Measurements from ENCODE around the gene ADAM10. TPM values are rescaled to one million over a fixed set of nuclear protein-coding genes. Genes with fewer than 3 reads are reported as not detected.

The ADAM10 gene
- total and polyA plus RNA-seq, 2 of the 8 experiments (the other 6 are each of a cell fraction or from before 2014, with no cell fraction given), result 46.5 to 163 TPM

DNA sequence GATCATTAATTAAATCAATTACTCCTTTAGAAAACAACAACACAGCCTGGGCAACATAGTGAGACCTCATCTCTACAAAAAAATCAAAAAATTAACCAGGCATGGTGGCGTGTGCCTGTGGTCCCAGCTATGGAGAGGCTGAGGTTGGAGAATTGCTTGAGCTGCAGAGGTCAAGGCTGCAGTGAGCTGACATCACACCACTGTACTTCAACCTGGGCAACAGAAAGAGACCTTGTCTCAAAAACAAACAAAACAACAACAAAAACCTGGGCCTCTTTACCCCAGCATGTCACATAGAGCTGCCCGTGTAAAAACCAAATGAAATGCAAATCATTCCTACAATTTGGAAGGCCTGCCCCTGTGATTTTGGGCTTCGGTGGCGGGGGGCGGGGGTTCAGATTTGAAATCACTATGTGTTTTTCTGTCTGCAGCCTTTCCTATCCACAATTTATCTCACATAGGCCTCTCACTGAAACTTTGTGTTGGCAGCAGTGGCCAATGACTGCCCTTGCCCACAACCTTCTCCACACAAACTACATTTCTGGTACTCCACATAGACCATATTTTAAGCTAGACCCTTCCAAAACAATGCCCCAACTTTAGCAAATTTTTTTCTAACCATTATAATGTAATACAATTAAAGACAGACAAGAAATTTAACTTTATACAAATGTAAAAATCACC is 6.5 kb downstream of the ADAM10 start:
- FAIRE-seq, result peak; percentile 28
- H3K9ac ChIP-seq (replicated peaks in 1 of 4; ENCODE audit: extremely low read depth in 1 of 4, low read depth in 3 of 4, low read length in 3 of 4), result 0 out of 7 replicates have a peak overlapping the region, but pooled peaks of 1 of the 4 experiments have one; percentile 14
- no peak overlapping the region for H3K27ac ChIP-seq (ENCODE audit: low read depth, low read length)
- H3K56ac ChIP-seq (replicated peaks; ENCODE audit: insufficient read length, low read depth, low read length), result no peak overlapping the region
- H3K14ac ChIP-seq (ENCODE audit: insufficient read length), result no peak overlapping the region
- H2BK20ac ChIP-seq (ENCODE audit: low read length), result no peak overlapping the region
- H3K4ac ChIP-seq (replicated peaks; ENCODE audit: insufficient read length, low read depth, low read length), result no peak overlapping the region
- no peak overlapping the region for H2AK5ac ChIP-seq (ENCODE audit: low read depth, low read length)
- H4K5ac ChIP-seq (ENCODE audit: insufficient read length, low read depth, low read length), result no peak overlapping the region
- no peak overlapping the region for H3K4me3 ChIP-seq (ENCODE audit: extremely low read depth in 1 of 4, insufficient read depth in 2 of 4, low read depth in 3 of 4, low read length in 4 of 4)
- POLR2A ChIA-PET (ENCODE audit: partially characterized antibody), result interaction anchor here (1.0 kb wide), 1 partner anchor 27 kb away, joined by 5 read pairs; no protein-coding TSS in a partner anchor
- no peak overlapping the region for H2AFZ ChIP-seq (ENCODE audit: low read length)
- H3K4me2 ChIP-seq (ENCODE audit: insufficient read depth in 1 of 2, low read depth in 2 of 2, low read length in 2 of 2), result peak overlapping the region in 1 of 2 experiments; percentile 20; a peak in 2 of 4 replicates
- no peak overlapping the region for H2BK120ac ChIP-seq (replicated peaks; ENCODE audit: low read depth, low read length)
- H3K9me3 ChIP-seq (ENCODE audit: insufficient read depth in 2 of 2, low read depth in 1 of 2, low read length in 1 of 2), result no peaks in the 10 kb centered on the region
- H4K91ac ChIP-seq (replicated peaks; ENCODE audit: insufficient read length, low read length), result no peak overlapping the region
- DNase-seq (ENCODE audit: low read depth in 1 of 2, low spot score in 2 of 2), result no peak
- 75% methylated on average over 5 of the region's 5 CpGs; no CpG with 5 or more reads in 1 of the 2 experiments for WGBS, 2 experiments (ENCODE audit: extremely low coverage in 1 of 2, insufficient coverage in 1 of 2, insufficient read length in 1 of 2, insufficient replicate concordance in 2 of 2, low coverage in 1 of 2, low lambda C conversion rate in 2 of 2, missing lambda C conversion rate in 1 of 2)
- H2BK12ac ChIP-seq (ENCODE audit: low read depth, low read length), result no peak overlapping the region
- no peak overlapping the region for H2BK5ac ChIP-seq (ENCODE audit: low read depth, low read length)
- H4K8ac ChIP-seq (ENCODE audit: extremely low read depth, insufficient read depth, low read length), result no peak overlapping the region
- peaks cover 15 to 24% of the 10 kb centered on the region in 2 experiments for H4K20me1 ChIP-seq (replicated peaks in 1 of 2; ENCODE audit: control insufficient read depth in 1 of 2, insufficient read depth in 2 of 2, low read length in 2 of 2)
- no peak overlapping the region for H2BK15ac ChIP-seq (ENCODE audit: low read length)
- no peak overlapping the region for H3K23ac ChIP-seq (ENCODE audit: insufficient read length)
- H3K27me3 ChIP-seq (replicated peaks in 1 of 4; ENCODE audit: control insufficient read depth in 3 of 4, extremely low read depth in 1 of 4, insufficient read depth in 3 of 4, low read length in 3 of 4), result no peaks in the 10 kb centered on the region
- no peaks in the 10 kb centered on the region for H3K36me3 ChIP-seq (ENCODE audit: control insufficient read depth in 2 of 4, insufficient read depth in 4 of 4, low read length in 3 of 4)
- H3K23me2 ChIP-seq (ENCODE audit: low read depth, low read length), result no peaks in the 10 kb centered on the region
- no peak overlapping the region for H3K18ac ChIP-seq (ENCODE audit: extremely low read depth, low read length)
- CTCF ChIA-PET (ENCODE audit: partially characterized antibody), result interaction anchor here (1.4 kb wide), 1 partner anchor 10 kb away, joined by 4 read pairs; no protein-coding TSS in a partner anchor
- peaks cover 24 to 95% of the 10 kb centered on the region in 2 experiments; a peak in 3 of 4 replicates for H3K79me2 ChIP-seq (ENCODE audit: control insufficient read depth in 1 of 2, insufficient read depth in 2 of 2, low read length in 2 of 2)
- peaks cover 2 to 6% (median 5%) of the 10 kb centered on the region in 4 experiments for H3K4me1 ChIP-seq (replicated peaks in 1 of 4; ENCODE audit: control insufficient read depth in 3 of 4, insufficient read depth in 4 of 4, low read length in 3 of 4)
- peaks cover 2% of the 10 kb centered on the region; the same call in 1 of the 2 replicates for H3K79me1 ChIP-seq (ENCODE audit: low read depth, low read length)
- TF ChIP-seq RFX5 (IDR thresholded peaks at IDR 0.05; ENCODE audit: borderline replicate concordance, low read depth, low read length), result no peak
- TF ChIP-seq BRCA1 (IDR thresholded peaks at IDR 0.05; ENCODE audit: low read depth, low read length), result no peak
- TF ChIP-seq YY1 (IDR thresholded peaks at IDR 0.05; ENCODE audit: low read depth, low read length), result no peak
- no peak for TF ChIP-seq SIN3A (conservative IDR thresholded peaks at IDR 0.05 in 1 of 2, IDR thresholded peaks at IDR 0.05 in 1 of 2; ENCODE audit: low read depth in 1 of 2, low read length in 2 of 2)
- TF ChIP-seq KDM5A (IDR thresholded peaks at IDR 0.05; ENCODE audit: low read length), result no peak
- no peak for TF ChIP-seq CTBP2 (IDR thresholded peaks at IDR 0.05; ENCODE audit: borderline replicate concordance, insufficient read depth, insufficient read length, low read length)
- TF ChIP-seq HDAC2 (IDR thresholded peaks at IDR 0.05; ENCODE audit: borderline replicate concordance in 1 of 2, low read depth in 2 of 2, low read length in 2 of 2), result no peak
- TF ChIP-seq TBP (IDR thresholded peaks at IDR 0.05; ENCODE audit: low read depth, low read length), result no peak
- no peak for TF ChIP-seq EGR1 (IDR thresholded peaks at IDR 0.05; ENCODE audit: borderline replicate concordance, low read depth, low read length)
- TF ChIP-seq POLR2AphosphoS5 (IDR thresholded peaks at IDR 0.05; ENCODE audit: low read depth, low read length), result no peak
- no peak for TF ChIP-seq CBX8 (IDR thresholded peaks at IDR 0.05; ENCODE audit: borderline replicate concordance, low read depth, low read length)
- no peak for TF ChIP-seq CHD1 (IDR thresholded peaks at IDR 0.05; ENCODE audit: low read depth, low read length)
- TF ChIP-seq SP1 (IDR thresholded peaks at IDR 0.05; ENCODE audit: low read depth, low read length), result no peak

Measured in H1 (cell line).